Osteocyte (in vitro differentiated cells): ENCODE results near the gene GIPC1. TPM values are rescaled to one million over a fixed set of nuclear protein-coding genes. Genes with fewer than 3 reads are reported as not detected.
A peak's percentile ranks its signal among the peaks of the same experiment; 100 is the strongest.

Source experiments
- DNase-seq: peaks from one replicate; pipeline ENCODE4 v3.0.0; 2021; ENCODE audit warnings: mixed read lengths; ENCODE audit not compliant: unreplicated experiment; ENCODE audit errors: extremely low spot score
- H3K27ac Mint-ChIP-seq: one replicate; pipeline ENCODE4 v1.8.0; 2021; ENCODE audit warnings: mild to moderate bottlenecking, mixed read lengths; ENCODE audit not compliant: unreplicated experiment
- H3K27me3 Mint-ChIP-seq: one replicate; pipeline ENCODE4 v1.8.0; 2021; ENCODE audit warnings: mixed read lengths; ENCODE audit not compliant: unreplicated experiment
- H3K36me3 Mint-ChIP-seq: one replicate; pipeline ENCODE4 v1.8.0; 2021; ENCODE audit warnings: mixed read lengths; ENCODE audit not compliant: unreplicated experiment
- H3K4me1 Mint-ChIP-seq: one replicate; pipeline ENCODE4 v1.8.0; 2021; ENCODE audit warnings: mixed read lengths; ENCODE audit not compliant: unreplicated experiment
- H3K4me3 Mint-ChIP-seq: one replicate; pipeline ENCODE4 v1.8.0; 2021; ENCODE audit warnings: mild to moderate bottlenecking, moderate library complexity, mixed read lengths; ENCODE audit not compliant: unreplicated experiment
- H3K9me3 Mint-ChIP-seq: one replicate; pipeline ENCODE4 v1.8.0; 2021; ENCODE audit warnings: mixed read lengths; ENCODE audit not compliant: unreplicated experiment
- CTCF ChIP-seq: fragments of 200-600 bp; sonication (generic); IDR thresholded peaks from 2 replicates; pipeline ENCODE4 v1.5.0; 2021; ENCODE audit warnings: antibody characterized with exemption, mild to moderate bottlenecking, moderate library complexity
- total RNA-seq: library from RNA; stranded (reverse); gene quantifications from 2 replicates; pipeline ENCODE4 v1.2.1, GENCODE V29; 2021

The GIPC1 gene
- total RNA-seq, 1 donor from 2014 or later: 89.0 TPM

- Mint-ChIP-seq H3K36me3 (peaks cover 24% of the 10 kb centered on the region), H3K27me3 (no peaks in the 10 kb centered on the region), H3K27ac (peak overlapping the region; percentile 75), H3K4me3 (peak overlapping the region; percentile 81), H3K9me3 (no peaks in the 10 kb centered on the region), H3K4me1 (peaks cover 35% of the 10 kb centered on the region)
- no peak for DNase-seq
- no peak for TF ChIP-seq CTCF
Observed at GRCh38 chr19:14517446-14517839, 21.5 kb upstream of the GIPC1 start.

- no peaks in the 10 kb centered on the region for H3K9me3 Mint-ChIP-seq
- no peaks in the 10 kb centered on the region for H3K27me3 Mint-ChIP-seq
- no peak for DNase-seq
- peaks cover 24% of the 10 kb centered on the region for H3K36me3 Mint-ChIP-seq
- no peak for TF ChIP-seq CTCF
- H3K4me3 Mint-ChIP-seq: peak overlapping the region; percentile 81
- peak overlapping the region; percentile 75 for H3K27ac Mint-ChIP-seq
- peaks cover 35% of the 10 kb centered on the region for H3K4me1 Mint-ChIP-seq
Observed at GRCh38 chr19:14516746-14517438, 21.0 kb upstream of the GIPC1 start.

- Mint-ChIP-seq H3K4me3 (peak overlapping the region; percentile 81), H3K27ac (no peak overlapping the region), H3K4me1 (peaks cover 38% of the 10 kb centered on the region), H3K36me3 (peaks cover 24% of the 10 kb centered on the region), H3K9me3 (no peaks in the 10 kb centered on the region), H3K27me3 (no peaks in the 10 kb centered on the region)
- TF ChIP-seq CTCF: no peak
- no peak for DNase-seq
Observed at GRCh38 chr19:14516048-14516534, 20.2 kb upstream of the GIPC1 start.

- peak overlapping the region; percentile 81 for H3K4me3 Mint-ChIP-seq
- H3K27ac Mint-ChIP-seq: no peak overlapping the region
- H3K27me3 Mint-ChIP-seq: no peaks in the 10 kb centered on the region
- H3K36me3 Mint-ChIP-seq: peaks cover 24% of the 10 kb centered on the region
- H3K9me3 Mint-ChIP-seq: no peaks in the 10 kb centered on the region
- peaks cover 43% of the 10 kb centered on the region for H3K4me1 Mint-ChIP-seq
- DNase-seq: no peak
- no peak for TF ChIP-seq CTCF
Observed at GRCh38 chr19:14515501-14516047, 19.6 kb upstream of the GIPC1 start.

- H3K27me3 Mint-ChIP-seq: no peaks in the 10 kb centered on the region
- H3K9me3 Mint-ChIP-seq: no peaks in the 10 kb centered on the region
- peaks cover 50% of the 10 kb centered on the region for H3K4me1 Mint-ChIP-seq
- H3K4me3 Mint-ChIP-seq: no peak overlapping the region
- H3K27ac Mint-ChIP-seq: no peak overlapping the region
- peaks cover 24% of the 10 kb centered on the region for H3K36me3 Mint-ChIP-seq
- TF ChIP-seq CTCF: no peak
- DNase-seq: no peak
Observed at GRCh38 chr19:14514215-14514863, 18.4 kb upstream of the GIPC1 start.
